VCaP (cell line): ENCODE data around the gene CTCF.

Source experiments
- H3K27ac ChIP-seq: fragments of 450-650 bp; 2 replicates; pipeline ENCODE4 v1.5.1; 2017
- CTCF ChIP-seq: fragments of 450-650 bp; conservative IDR thresholded peaks from 2 replicates; pipeline ENCODE4 v1.5.1; 2017; ENCODE audit warnings: mild to moderate bottlenecking, moderate library complexity

Gene CTCF

GRCh38 chr16:67552476-67552875 is 9.8 kb upstream of the CTCF start:
- no peak overlapping the region for H3K27ac ChIP-seq
- TF ChIP-seq CTCF: no peak

GRCh38 chr16:67555795-67556212 is 6.5 kb upstream of the CTCF start:
- TF ChIP-seq CTCF: no peak
- peak overlapping the region; percentile 15; the same call in 1 of the 2 replicates for H3K27ac ChIP-seq

DNA sequence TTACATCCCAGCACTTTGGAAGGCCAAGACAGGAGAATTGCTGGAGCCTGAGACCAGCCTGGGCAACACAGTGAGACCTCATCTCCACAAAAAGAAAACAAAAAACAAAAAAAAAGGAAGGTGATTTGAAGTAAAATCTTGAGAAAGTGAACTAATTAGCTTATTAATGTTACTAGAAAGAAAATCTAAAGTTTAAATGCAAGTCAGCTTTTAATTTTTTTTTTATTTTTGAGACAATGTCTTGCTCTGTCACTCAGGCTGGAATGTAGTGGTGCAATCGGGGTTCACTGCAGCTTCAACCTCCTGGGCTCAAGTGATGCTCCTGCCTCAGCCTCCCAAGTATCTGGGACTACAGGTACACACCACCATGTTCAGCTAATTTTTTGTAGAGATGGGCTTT is 3.5 kb upstream of the CTCF start:
- H3K27ac ChIP-seq: no peak overlapping the region
- no peak for TF ChIP-seq CTCF

DNA sequence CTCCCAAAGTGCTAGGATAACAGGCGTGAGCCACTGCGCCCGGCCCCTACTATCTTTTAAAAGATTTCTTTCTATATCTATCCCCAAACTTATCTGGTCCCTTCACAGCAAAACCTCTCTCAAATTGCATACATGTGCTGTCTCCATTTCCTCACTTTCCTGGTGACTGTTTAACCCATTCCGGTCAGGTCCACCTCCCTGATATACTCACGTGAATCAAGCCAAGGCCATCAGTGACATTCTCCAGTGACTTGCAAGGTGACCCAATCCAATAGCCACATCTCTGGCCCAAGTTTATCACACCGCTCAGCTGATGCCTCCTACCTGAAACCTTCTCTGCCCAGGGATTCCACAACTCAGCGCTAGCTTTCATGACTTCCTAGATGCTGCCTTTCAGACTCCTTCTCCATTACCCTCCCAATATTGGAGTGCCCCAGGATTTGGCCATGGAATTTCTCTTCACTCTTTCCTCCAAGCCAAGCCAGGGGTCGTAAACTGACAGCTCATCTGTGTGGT is 1.4 kb upstream of the CTCF start:
- TF ChIP-seq CTCF: no peak
- H3K27ac ChIP-seq: peak overlapping the region; percentile 97

- peak overlapping the region; percentile 97 for H3K27ac ChIP-seq
- no peak for TF ChIP-seq CTCF
Observed at GRCh38 chr16:67561501-67561823, 864 bp upstream of the CTCF start.

- peak overlapping the region; percentile 97 for H3K27ac ChIP-seq
- TF ChIP-seq CTCF: no peak
Observed at GRCh38 chr16:67561824-67562525, 351 bp upstream of the CTCF start.

DNA sequence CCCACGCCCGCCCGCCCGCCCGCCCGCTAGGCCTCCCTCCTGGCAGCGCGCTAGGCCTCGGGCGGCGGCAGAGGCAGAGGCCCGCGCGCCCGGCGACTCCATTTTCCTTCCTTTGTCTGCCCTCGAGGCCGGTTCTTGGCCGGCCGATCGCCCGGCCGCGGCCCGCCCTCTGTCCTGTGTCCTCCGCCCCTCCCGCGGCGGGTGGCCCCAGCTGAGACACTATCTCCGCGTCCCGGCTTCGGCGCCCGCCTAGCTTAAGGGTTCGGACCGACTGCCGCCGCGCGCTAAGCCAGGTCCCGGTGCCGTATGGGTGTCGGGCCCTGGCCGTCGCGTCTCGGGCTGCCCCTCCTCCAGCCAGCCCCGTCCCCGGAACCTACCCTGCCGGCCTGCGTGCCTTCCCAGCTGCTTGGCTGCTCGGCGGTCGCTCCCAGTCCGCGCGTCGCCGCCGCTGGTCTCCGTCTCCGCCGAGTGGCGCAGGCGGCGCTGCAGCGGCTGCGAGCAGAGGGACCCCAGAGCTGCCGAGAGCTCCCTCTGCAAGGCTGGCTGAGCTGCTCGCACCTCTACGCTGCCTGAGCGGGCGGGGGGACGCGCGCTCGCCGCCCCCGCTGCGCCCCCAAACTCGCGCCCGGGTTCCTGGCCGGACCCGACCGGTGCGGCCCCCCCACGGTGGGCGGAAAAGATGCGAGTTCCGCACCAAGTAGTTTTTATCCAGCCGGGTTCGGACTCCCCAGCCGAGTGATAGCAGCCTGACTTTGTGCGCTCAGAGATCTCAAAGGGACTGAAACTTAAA is 787 bp downstream of the CTCF start:
- H3K27ac ChIP-seq: peak overlapping the region; percentile 97
- peak; percentile 35 for TF ChIP-seq CTCF
